Measurements from ENCODE around the gene PAEP.

PAEP gene

DNA sequence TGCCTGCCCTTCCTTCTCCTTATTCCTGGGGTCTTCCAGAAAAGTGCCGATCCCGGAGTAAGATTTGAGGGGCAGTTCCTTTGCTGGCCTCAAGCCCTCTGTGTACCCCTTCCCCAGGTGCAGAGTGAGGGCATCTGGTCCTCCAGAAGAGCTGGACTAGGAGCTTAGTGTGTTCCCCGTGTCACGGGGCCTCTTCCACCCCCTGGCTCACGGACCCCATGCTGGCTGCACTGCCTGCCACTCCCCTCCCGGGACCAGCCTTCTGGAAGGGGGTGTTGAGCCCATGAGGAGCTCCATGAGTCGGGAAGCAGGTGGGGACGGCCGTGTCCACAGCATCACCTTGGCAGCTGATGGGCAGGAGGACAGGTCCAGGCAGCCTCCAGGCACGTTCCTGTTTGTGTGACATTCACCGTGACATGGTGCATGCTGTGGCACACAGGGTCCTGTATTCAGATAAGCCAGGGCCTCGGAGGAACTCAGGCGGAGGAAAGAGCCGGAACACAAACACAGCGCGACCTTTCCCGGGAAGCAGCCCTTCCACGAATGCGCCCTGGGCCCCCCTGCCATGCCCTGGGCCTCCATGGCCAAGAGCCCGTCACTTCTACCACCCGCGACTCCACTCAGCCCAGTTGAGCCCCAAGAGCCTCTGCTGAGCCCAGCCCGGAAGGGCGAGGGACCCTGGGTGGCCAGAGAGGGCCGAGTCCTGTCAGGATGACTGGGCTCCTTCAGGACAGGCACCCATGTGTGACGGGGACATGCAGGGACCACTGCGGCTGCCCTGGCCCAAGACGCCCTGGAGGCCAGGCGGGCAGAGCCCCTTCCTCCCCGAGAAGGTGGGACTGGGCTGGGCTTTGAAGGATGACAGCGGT, 46.2 kb upstream of the PAEP start:
- no peak overlapping the region for H3K4me3 ChIP-seq (replicated peaks; ENCODE audit: low read depth, low read length)
- TF ChIP-seq, protein P1, sequence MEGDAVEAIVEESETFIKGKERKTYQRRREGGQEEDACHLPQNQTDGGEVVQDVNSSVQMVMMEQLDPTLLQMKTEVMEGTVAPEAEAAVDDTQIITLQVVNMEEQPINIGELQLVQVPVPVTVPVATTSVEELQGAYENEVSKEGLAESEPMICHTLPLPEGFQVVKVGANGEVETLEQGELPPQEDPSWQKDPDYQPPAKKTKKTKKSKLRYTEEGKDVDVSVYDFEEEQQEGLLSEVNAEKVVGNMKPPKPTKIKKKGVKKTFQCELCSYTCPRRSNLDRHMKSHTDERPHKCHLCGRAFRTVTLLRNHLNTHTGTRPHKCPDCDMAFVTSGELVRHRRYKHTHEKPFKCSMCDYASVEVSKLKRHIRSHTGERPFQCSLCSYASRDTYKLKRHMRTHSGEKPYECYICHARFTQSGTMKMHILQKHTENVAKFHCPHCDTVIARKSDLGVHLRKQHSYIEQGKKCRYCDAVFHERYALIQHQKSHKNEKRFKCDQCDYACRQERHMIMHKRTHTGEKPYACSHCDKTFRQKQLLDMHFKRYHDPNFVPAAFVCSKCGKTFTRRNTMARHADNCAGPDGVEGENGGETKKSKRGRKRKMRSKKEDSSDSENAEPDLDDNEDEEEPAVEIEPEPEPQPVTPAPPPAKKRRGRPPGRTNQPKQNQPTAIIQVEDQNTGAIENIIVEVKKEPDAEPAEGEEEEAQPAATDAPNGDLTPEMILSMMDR (IDR thresholded peaks at IDR 0.05; ENCODE audit: low read depth, low read length, missing control alignments): no peak
- no peak for DNase-seq (ENCODE audit: extremely low read depth, low read depth)

DNA sequence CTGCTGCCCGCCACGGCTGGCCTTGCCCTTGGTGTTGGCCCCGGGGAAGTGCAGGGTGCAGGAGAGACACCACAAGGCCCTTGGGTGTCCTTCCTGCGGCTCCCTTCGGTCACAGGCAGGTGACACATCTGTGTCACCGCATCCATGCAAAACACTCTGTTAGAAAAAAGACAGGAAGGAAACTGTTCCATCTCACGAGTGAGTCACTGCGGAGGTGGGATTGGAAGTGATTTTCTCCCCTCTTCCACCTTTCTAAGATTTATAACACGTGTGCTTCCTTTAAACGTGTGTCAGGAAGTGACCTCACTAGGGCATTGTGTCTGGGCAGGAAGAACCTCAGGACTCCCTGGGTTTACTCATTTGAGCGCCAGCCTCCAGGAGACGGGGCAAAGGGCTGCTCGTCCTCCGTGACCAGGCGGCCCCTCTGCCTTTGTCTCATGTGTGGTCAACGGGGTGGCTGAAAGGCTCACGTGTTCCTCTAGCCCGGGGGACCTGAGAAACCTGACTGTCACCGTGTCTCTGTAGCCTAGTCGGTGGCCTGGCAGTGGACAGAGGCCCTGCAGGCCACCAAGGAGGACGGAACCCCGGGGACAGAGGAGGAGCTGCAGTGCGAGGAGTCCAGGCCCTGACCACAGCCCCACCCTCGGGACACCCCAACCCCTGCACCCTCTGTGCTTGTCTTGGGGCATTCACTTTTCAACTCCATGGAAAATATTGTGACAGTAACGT, 45.3 kb upstream of the PAEP start:
- TF ChIP-seq, protein P1 (IDR thresholded peaks at IDR 0.05; ENCODE audit: low read depth, low read length, missing control alignments): no peak
- no peak for DNase-seq (ENCODE audit: extremely low read depth, low read depth)
- no peak overlapping the region for H3K4me3 ChIP-seq (replicated peaks; ENCODE audit: low read depth, low read length)

DNA sequence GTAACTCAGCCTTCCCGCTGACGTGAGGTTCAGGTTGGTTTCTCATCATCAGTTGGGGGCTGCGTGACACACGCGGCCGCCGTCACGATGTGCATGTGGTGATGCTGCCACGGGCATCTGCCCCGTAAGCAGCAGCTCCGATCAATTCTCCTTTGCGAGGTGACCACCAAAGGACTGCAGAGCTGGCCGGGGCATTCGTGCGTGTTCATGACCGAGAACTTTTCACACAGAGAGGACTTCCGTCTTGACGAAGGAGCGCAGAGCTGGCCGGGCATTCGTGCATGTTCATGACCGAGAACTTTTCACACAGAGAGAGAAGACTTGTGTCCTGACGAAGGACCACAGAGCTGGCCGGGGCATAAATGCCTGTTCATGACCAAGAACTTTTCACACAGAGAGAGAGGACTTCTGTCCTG, 44.1 kb upstream of the PAEP start:
- TF ChIP-seq, protein P1 (IDR thresholded peaks at IDR 0.05; ENCODE audit: low read depth, low read length, missing control alignments): no peak
- H3K4me3 ChIP-seq (replicated peaks; ENCODE audit: low read depth, low read length): no peak overlapping the region
- no peak for DNase-seq (ENCODE audit: extremely low read depth, low read depth)

DNA sequence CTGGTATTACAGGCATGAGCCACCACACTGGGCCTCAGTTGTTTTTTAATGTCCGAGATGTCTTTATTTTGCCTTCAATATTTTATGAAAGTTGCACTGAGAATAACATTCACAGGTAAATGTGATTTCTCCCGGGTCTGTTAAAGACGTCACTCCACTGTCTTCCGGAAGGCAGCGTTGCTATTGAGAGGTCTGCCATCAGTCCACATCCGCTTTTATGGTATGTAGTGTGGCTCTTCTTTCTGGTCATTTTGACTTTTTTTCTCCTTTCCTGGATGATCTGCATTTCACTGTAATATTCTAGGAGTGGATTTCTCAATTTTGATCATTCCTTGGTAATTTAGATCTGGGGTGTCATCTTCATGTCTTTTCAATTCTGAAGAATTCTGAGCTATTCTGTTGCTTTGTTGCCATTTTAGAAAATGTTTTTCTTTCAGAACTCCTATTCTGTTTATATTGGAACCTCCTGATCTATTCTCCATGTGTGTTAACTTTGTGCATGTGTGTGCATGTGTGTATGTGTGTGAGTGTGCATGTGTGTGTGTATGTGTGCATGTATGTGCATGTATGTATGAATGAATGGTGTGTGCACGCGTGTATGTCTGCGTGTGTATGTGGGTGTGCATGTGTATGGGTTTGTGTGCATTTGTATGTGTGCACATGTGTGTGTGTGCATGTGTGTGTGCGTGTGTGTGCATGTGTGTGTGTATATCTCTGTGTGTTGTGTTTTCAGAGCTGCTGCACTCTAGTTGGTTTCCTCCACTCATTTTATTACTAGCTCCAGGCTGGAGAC, 42.2 kb upstream of the PAEP start:
- no peak for DNase-seq (ENCODE audit: extremely low read depth, low read depth)
- TF ChIP-seq, protein P1 (IDR thresholded peaks at IDR 0.05; ENCODE audit: low read depth, low read length, missing control alignments): no peak
- H3K4me3 ChIP-seq (replicated peaks; ENCODE audit: low read depth, low read length): no peak overlapping the region

DNA sequence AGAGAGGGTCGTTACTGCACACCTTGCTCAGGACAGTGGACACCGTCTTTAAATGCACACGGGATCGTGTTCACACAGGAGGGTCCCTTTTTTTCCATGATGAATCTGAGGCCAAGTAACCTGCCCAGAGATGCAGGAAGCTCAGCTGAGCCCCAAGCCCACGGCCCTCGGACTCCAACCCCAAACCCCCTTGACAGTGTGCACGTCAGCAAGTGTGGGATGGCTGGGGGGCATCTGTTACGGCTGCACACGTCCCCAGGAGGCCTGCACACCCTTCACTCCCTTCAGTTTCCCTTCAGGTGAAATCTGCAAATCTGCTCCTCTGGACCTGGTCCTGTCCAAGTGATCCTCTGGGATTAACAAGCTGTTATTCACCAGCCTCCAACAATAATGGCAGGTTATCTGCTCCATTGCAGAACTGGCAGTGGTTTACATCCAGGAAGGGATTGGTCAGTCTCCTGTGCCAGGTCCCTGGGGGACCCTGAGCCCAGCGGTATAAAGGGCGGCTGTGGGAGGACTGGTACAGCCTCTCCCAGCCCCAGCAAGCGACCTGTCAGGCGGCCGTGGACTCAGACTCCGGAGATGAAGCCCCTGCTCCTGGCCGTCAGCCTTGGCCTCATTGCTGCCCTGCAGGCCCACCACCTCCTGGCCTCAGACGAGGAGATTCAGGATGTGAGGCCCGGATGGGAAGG, 40.5 kb upstream of the PAEP start, which contains the start of gene LCN1:
LCN1 (plus strand) TSS at position 525 of the 692 bp plus-strand sequence; CDS start at position 583, 58 bp downstream.
- no peak within 1 kb of the TSS for H3K4me3 ChIP-seq (replicated peaks; ENCODE audit: low read depth, low read length)
- no peak for DNase-seq (ENCODE audit: extremely low read depth, low read depth)
- TF ChIP-seq, protein P1 (IDR thresholded peaks at IDR 0.05; ENCODE audit: low read depth, low read length, missing control alignments): no peak

GRCh38 chr9:135521608-135522095, 39.9 kb upstream of the PAEP start:
- TF ChIP-seq, protein P1 (IDR thresholded peaks at IDR 0.05; ENCODE audit: low read depth, low read length, missing control alignments): no peak
- H3K4me3 ChIP-seq (replicated peaks; ENCODE audit: low read depth, low read length): no peak overlapping the region
- no peak for DNase-seq (ENCODE audit: extremely low read depth, low read depth)

Measured in HFF-Myc (cell line).